Stimulated activated CD8-positive, alpha-beta memory T cell treated with anti-CD3 and anti-CD28 coated beads, Interleukin-7, amount 100 ng/mL, for 4 hours (primary cell): ENCODE data around the gene TMC4.
A peak's percentile ranks its signal among the peaks of the same experiment; 100 is the strongest.
"Not testable (repeated sequence)": the region's sequence is repeated elsewhere in the genome, so short reads cannot be mapped to it uniquely, and the experiment has no call there.

Source experiments
- DNase-seq, 2 donors: peaks; one replicate each; pipeline ENCODE4 v3.0.0-alpha.2; 2020; ENCODE audit warnings: low read depth in 2 of 2

TMC4 gene, protein sequence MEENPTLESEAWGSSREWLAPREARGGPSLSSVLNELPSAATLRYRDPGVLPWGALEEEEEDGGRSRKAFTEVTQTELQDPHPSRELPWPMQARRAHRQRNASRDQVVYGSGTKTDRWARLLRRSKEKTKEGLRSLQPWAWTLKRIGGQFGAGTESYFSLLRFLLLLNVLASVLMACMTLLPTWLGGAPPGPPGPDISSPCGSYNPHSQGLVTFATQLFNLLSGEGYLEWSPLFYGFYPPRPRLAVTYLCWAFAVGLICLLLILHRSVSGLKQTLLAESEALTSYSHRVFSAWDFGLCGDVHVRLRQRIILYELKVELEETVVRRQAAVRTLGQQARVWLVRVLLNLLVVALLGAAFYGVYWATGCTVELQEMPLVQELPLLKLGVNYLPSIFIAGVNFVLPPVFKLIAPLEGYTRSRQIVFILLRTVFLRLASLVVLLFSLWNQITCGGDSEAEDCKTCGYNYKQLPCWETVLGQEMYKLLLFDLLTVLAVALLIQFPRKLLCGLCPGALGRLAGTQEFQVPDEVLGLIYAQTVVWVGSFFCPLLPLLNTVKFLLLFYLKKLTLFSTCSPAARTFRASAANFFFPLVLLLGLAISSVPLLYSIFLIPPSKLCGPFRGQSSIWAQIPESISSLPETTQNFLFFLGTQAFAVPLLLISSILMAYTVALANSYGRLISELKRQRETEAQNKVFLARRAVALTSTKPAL

GRCh38 chr19:54172471-54173358 is at the start of gene TMC4:
Gene TMC4, minus strand, starts transcription at chr19:54173160. Its CDS starts 43 bp downstream, at chr19:54173117.
- no peak for DNase-seq

GRCh38 chr19:54221947-54222346 is 49.0 kb upstream of the TMC4 start:
- DNase-seq = not testable (repeated sequence)

DNA sequence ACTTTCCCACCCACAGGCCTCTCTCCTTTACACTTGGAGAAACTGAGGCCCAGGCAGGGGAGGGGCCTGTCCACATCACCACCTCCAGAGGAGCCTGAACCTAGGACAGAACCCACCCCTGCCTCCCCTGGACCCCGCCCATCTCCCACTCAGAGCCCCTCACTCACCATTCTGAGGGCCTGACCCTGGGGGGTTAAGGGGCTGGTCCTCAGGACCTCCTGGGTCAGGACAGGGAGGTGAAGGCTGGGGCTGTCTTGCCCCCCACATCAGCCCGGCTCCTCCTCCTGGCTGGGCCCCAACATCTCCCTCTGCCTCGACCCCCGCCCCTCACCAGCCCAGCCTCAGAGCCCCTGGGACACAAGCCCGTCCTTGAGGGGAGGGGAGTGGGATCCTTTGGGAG is 46.7 kb upstream of the TMC4 start:
- DNase-seq = not testable (repeated sequence)

DNA sequence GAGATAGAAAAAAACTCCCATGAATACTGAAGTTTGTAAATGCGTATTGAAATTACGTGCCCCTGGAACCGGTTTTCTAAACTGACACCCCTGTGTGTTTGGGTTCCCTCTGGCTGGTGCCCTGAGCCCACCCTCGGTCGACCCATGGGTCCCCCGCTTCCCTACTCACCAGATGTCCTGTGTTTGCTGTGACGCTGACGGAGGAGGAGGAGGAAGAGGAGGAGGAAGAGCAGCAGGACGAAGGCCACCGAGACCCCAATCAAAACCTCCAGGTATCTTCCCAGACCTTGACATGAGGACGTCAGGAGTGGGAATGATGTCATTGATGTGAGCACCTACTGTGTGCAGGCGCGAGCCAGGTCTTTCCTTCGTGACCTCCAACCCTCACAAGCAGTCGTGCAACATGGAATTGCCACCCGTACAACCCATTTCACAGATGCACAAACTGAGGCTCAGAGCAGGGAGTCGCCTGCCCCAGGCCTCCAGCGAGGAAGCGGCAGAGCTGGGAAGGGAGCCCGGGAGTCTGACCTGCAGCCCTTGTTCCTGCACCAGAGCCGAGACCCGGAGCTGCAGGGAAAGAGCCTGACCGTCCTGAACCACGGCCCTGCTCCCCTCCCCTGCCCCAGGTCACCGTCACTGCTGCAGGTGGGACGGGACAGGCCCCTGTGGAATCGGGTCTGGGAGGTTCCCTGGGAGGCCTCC is 46.2 kb upstream of the TMC4 start:
- no peak for DNase-seq

GRCh38 chr19:54218259-54218658 is 45.3 kb upstream of the TMC4 start:
- DNase-seq = no peak

- DNase-seq = not testable (repeated sequence)
These were observed 44.7 kb upstream of the TMC4 start for GRCh38 chr19:54217517-54218247.

DNA sequence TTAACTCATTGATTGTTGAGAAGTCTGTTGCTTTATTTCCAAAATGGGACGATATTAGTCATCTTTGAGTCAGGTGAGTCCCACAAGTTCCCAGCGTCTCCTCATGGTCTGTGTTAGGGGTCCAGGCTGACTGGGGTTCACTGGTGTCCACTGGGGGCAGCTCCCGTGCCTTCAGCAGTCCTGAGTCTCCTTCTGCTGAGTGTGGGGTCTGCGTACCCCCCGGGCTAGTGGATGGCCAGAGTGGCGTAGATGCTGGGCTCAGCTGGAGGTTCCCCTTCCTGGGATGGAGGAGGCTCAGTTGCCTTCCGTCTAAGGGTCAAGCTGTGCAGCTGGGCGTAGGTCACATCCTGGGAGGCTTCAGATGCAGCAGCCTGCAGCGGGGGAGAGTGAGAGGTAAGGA is 43.9 kb upstream of the TMC4 start:
- DNase-seq = no peak

DNA sequence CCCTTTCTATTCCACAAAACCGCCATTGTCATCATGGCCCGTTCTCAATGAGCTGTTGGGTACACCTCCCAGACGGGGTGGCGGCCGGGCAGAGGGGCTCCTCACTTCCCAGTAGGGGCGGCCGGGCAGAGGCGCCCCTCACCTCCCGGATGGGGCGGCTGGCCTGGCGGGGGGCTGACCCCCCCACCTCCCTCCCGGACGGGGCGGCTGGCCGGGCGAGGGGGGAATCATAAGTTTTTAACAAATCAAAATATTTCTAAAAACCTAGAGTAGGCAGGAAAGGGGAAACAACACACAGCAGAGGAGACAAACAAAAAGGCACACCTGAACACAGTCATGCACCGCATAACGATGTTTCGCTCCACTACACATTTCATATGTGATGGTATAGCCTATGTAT is 41.8 kb upstream of the TMC4 start:
- not testable (repeated sequence) for DNase-seq

DNA sequence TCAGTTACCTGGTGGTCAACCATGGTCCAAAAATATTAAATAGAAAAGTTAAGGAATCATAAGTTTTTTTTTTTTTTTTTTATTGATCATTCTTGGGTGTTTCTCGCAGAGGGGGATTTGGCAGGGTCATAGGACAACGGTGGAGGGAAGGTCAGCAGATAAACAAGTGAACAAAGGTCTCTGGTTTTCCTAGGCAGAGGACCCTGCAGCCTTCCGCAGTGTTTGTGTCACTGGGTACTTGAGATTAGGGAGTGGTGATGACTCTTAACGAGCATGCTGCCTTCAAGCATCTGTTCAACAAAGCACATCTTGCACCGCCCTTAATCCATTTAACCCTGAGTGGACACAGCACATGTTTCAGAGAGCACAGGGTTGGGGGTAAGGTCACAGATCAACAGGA is 41.3 kb upstream of the TMC4 start:
- not testable (repeated sequence) for DNase-seq

GRCh38 chr19:54211235-54211634 is 38.3 kb upstream of the TMC4 start:
- no peak for DNase-seq

- no peak for DNase-seq
These were observed 37.0 kb upstream of the TMC4 start for GRCh38 chr19:54209811-54210494.

DNA sequence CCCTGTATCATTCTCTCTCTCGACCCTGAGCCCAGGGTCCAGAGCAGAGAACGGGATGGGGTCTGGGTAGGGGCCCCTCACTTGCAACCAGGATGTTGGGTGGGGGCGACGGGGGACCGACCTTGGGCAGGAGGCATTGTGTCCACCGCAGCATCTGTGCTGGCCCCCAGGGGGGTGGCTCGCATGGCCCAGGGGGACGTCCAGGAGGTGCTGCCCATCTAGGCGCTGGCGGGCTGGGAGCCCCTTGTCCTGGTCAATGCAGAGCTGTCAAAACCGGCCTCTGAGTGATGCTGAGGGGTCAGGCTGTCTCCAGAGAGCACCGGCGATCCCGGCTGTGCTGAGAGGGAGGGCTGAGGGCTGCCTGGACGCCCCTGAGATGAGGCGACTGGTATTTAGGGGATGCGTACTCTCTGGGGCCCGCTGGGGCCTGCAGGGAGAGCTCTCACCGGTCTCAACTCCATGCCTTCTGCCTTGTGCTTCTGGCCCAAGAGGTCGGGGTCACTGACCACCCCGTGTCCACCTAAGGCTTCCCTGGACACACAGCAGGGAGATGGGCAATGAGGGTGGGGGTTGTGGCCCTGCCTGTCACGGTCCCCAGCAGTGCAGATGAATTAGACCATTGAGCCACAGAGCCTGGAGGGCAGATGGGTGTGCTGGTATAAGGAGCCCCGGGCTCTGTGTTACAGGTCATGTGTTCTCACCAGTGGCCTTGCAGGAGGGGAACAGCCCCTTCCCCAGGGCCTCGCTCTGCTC is 36.3 kb upstream of the TMC4 start:
- no peak for DNase-seq

DNA sequence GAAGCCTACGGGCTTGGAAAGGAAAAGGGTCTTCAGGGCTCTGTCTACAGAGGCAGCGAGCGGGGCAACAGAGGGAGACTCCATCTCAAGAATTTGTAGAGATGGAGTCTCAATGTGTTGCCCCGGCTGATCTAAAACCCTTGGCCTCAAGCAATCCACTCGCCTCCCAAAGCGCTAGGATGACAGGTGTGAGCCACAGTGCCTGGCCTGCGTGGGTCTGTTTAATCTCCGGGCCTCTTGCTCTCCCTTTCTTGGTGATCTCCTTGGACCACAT is 35.8 kb upstream of the TMC4 start:
- DNase-seq = no peak

DNA sequence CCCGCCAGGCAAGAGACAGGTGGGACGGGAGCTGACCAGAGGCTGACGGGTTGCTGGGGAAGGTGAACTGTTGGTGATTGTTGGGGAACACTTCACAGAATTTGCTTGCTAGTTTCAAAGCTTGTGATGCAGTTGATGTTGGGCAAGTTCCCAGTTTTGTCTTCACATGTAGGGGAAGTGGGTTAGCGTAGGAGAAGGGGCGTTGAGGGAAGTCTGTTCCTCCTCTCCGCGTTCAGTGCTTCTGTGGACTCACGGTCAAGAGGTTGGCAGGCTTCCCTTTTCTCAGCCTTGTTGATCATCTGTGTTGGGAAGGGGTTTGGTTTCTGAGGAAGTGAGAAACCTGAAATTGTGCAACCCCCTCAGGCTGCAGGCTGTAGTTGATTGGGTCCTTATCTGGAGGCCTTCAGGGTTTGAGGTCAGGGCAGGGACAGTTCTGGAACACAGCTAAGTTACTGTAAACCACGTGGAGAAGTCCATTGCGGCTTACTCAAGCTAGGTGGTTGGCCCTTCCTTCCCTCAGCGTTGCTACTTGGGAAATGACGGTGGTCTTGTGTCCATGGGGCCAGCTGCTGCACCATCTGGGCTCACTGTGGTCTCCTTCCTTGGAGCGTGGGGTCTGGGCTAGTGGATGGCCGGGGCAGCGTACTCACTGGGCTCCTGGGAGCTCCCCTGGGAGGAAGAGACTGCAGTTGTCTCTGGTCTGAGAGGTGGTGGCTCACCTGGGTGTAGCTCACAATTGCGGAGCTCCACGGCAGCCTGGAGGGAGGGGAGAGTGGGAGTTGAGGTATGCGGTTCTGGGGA is 35.2 kb upstream of the TMC4 start:
- DNase-seq = peak in 1 of 2 donors; percentile 42

- no peak for DNase-seq
These were observed 34.7 kb upstream of the TMC4 start for GRCh38 chr19:54207676-54207982.

GRCh38 chr19:54207193-54207592 is 34.2 kb upstream of the TMC4 start:
- not testable (repeated sequence) for DNase-seq

DNA sequence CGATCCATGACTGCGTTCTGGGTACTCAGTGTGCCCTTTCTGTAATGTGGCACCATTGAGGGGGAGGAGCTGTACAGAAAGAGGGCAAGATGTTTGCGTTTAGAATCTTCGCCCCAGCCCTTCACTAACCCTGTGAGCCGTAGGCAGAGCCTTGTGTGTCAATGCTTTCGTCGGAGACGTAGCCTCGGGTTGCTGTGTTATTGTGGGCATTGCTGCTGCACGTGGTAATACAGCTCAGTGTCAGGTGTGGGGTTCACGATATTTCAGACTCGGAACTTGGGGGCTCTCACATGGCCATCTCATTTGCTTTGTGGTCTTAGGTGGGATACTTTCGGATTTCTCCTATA is 33.8 kb upstream of the TMC4 start:
- no peak for DNase-seq

DNA sequence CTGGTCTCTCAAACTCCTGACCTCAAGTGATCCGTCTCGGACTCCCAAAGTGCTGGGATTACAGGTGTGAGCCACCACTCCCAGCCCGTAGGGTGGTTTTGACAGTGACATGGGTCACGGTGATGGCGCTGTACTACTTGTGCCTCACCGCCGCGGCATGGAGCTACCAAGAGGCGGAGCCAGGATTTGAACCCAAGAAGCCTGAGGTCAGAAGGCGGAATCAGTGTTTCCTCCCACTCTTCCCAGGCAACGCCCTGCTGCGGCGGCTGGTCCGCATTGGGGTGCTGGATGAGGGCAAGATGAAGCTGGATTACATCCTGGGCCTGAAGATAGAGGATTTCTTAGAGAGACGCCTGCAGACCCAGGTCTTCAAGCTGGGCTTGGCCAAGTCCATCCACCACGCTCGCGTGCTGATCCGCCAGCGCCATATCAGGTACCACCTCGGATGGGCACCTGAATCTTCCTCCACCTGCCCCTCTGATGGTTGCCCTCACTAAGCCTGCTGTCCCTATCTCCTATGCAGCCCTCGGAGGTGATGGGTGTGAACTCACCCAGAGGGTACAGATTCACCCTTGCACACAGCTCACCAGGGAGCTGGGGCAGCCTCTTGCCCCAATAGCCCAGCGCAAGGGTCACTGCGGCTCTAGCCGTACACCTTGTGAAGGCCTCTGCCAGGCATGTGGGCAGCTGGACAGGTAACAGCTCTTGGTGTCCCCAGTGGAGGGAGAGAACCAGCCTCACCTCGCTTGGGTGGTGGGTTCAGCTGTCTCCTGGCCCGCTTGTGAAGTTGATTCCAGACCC is 33.3 kb upstream of the TMC4 start:
- DNase-seq = no peak
